ENCODE data around the gene DHX29.

GRCh38 chr5:55230086-55230629 is 77.3 kb downstream of the DHX29 start:
- TF ChIP-seq CTCF (IDR thresholded peaks at IDR 0.05) (no peak), POLR2AphosphoS5 (IDR thresholded peaks at IDR 0.05) (no peak)
